ENCODE data around the gene ZNF718.
"Not testable (repeated sequence)": the region's sequence is repeated elsewhere in the genome, so short reads cannot be mapped to it uniquely, and the experiment has no call there.

ZNF718 gene

DNA sequence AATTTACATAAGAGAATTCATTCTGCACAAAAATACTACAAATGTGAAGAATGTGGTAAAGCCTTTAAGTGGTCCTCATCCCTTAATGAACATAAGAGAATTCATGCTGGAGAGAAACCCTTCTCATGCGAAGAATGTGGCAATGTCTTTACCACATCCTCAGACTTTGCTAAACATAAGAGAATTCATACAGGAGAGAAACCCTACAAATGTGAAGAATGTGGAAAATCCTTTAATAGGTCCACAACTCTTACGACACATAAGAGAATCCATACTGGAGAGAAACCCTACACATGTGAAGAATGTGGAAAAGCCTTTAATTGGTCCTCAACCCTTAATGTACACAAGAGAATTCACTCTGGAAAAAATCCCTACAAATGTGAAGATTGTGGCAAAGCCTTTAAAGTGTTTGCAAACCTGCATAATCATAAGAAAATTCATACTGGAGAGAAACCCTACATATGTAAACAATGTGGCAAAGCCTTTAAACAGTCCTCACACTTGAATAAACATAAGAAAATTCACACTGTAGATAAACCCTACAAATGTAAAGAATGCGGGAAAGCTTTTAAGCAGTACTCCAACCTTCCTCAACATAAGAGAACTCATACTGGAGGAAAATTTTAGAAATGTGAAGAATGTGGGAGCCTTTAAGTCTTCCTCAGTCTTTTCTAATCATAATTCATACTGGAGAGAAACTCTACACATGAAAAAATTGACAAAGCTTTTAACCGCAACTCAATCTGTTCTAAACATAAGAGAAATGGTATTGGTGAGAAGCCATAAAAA is 37.4 kb downstream of the ZNF718 start:
- no peak for DNase-seq

DNA sequence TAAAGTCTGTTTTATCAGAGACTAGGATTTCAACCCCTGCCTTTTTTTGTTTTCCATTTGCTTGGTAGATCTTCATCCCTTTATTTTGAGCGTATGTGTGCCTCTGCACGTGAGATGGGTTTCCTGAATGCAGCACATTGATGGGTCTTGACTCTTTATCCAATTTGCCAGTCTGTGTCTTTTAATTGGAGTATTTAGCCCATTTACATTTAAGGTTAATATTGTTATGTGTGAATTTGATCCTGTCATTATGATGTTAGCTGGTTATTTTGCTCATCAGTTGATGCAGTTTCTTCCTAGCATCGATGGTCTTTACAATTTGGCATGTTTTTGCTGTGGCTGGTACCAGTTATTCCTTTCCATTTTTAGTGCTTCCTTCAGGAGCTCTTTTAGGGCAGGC is 45.3 kb downstream of the ZNF718 start:
- DNase-seq = not testable (repeated sequence)

DNA sequence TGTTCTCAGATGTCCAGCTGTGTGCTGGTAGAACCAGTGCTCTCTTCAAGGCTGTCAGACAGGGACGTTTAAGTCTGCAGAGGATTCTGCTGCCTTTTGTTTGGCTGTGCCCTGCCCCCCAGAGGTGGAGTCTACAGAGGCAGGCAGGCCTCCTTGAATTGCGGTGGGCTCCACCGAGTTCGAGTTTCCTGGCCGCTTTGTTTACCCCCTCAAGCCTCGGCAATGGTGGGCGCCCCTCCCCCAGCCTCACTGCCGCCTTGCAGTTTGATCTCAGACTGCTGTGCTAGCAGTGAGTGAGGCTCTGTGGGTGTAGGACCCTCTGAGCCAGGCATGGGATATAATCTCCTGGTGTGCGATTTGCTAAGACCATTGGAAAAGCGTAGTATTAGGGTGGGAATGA is 47.0 kb downstream of the ZNF718 start:
- not testable (repeated sequence) for DNase-seq

DNA sequence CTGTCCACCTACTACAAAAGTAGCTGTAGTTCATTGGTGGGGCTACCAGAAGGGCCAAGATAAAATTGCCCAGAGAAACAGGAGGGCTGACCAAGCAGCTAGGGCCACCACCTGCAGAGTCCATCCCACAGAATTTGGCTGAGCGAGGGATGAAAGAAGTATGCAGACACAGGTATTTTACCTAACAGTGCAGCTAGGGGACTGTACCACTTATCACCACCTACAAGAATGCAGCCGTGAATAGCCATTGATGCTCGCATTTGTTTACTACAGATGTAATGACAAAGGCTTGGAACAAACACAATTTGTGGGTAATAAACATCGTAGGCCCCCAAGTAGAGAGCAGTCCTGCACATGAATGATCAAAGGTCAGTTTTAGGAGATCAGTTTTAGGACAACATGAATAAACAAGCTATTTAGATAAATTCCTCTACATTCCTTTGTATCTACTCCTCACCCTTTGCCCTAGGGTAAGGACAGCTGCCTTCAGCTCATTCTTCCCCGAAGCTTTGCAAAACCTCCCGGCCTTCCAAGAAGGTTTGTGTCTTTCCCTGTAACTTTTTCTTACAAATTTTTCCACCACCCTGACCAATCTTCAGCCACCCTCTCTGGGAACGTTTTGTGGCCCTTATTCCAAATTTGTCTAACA is 49.5 kb downstream of the ZNF718 start:
- no peak for DNase-seq

DNA sequence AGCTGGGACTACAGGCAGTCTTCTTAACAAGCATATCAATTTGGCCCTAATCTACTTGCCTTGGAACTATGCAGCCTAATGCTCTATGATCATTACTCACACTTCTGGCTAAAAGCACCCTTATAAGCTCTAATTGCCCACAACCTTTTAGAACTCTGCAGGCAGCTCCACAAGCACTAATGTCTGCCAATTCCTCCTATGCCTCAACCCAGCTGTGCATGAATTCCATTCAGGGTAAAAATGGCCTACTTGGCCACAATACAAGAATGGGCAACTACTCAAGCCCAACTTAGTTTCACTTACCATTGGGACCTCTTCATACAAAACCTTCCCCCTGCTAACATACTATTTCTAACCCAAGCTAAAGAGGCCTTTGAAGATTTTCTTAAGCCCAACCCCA is 51.7 kb downstream of the ZNF718 start:
- DNase-seq = no peak

DNA sequence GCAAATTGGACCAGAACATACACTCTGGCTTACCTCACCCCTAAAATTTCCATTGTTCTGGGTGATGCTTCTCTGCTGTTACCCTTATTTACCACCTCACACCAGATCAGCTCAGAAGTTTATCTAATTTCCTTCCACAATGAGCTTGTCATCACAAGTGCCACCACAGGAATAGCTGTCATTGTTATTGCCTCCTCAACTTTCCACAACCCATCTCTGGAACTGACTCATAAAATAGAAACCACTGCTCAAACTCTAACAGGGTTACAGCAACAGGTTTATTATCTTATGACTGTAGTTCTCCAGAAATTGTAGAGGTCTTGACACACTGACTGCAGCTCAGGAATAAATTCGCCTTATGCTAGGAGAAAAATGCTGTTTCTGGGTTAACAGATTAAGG is 52.7 kb downstream of the ZNF718 start:
- no peak for DNase-seq

DNA sequence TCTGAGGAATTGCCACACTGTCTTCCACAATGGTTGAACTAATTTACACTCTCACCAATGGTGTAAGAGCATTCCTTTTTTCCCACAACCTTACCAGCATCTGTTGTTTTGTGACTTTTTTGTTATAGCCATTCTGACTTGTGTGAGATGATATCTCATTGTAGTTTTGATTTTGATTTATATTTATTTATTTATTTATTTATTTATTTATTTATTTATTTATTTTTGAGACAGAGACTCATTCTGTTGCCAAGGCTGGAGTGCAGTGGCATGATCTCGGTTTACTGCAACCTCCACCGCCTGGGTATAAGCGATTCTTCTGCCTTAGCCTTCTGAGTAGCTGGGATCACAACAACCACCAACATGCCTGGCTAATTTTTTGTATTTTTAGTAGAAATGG is 57.9 kb downstream of the ZNF718 start:
- not testable (repeated sequence) for DNase-seq

DNA sequence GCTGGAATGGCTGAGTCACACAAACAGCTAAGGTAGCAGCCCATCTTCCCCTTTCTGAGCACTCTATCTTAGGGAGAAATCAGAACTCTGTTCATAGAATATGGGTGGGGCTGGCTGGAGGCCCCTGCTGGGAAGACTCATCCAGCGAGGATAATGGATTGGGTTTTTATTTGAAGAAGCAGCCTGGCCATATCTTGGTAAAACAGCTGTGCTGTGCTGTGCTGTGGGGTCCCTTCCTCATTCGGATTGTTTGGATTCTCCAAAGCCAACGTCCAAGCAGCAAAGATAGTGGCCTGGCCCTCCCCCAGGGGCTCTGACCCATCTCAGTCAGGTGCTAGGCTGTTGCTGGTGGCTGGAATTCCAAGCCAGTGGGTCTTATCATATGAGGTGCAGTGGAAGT is 63.8 kb downstream of the ZNF718 start:
- DNase-seq = no peak

DNA sequence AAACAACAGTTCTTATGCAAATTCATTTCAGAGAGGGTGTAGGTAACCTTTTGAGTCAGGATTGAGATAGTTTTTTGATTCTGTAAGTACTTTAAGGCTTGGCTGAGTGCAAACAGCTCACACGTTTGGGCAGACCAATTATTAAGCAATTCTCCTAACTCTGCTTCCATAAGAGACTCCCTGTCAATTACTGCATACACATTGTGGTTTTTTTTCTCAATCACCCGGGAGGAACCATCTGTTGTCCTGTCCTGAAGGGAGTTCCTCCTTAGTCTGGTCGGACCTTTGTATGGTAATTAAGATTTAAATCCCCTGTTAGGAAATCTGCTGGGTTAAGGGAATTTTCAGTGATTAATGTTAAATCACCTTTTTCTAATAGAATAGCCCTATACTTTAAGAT is 70.9 kb downstream of the ZNF718 start:
- DNase-seq = not testable (repeated sequence)

DNA sequence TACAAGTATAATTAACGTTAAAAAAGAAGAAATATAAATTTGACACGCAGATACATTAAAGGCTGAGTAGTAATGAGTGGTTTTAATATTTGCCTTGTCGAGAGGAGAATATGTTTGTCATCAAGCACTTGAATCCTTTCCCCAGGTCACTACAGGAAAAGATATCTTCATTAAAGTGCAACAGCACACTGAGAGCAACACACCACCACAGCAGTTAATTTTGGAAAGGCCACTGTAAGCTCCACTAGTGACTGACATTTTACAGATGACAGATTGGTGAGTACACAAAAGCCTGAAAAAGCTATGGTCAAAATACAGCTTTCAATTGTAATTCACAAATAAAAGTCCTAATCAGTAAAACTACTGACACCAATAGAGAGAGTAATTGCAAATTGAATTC is 76.6 kb downstream of the ZNF718 start:
- DNase-seq = no peak

DNA sequence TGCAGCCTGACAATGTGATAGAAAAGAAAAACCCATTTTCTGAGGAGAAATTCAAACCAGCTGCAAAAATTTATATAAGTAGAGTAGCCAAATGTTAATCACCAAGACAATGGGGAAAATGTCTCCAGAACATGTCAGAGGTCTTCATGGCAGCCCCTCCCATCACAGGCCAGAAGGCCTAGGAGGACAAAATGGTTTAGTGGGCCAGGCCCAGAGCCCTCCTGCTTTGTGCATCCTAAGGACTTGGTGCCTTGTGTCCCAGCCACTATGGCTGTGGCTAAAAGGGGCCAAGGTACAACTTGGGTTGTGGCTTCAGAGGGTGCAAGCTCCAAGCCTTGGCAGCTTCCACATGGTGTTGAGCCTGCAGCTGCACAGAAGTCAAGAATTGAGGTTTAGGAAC is 78.5 kb downstream of the ZNF718 start:
- DNase-seq = not testable (repeated sequence)

DNA sequence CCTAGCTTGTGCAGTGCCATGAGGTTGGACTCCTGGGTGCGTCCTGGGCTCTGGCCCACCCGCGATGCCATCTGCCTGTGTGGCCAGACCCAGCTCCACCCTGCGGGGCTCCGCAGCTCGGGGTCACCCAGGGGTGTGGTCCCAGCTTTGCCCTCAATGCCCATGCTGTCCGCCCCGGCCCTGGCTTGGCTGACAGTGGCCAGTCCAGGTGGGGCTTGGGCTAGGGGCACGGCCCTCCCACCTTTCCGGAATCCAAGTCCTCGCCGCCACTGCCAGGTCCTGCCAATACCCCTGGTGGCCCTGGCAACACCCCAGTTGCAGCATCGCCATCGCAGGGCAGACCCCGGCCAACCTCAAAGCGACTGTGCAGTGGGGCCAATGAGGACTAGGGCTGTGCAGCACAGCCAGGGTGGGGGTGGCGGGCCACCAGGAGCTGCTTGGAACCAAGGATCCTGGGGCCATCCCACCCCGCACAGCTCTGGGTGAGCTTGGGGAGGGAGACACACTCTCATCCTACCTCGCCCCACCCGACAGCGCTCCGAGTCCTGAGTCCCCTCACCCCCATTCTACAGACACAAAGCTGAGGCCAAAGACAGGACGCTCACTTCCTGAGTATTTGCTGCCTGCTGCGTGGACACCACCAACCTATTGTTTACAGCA is 80.9 kb downstream of the ZNF718 start:
- no peak for DNase-seq

DNA sequence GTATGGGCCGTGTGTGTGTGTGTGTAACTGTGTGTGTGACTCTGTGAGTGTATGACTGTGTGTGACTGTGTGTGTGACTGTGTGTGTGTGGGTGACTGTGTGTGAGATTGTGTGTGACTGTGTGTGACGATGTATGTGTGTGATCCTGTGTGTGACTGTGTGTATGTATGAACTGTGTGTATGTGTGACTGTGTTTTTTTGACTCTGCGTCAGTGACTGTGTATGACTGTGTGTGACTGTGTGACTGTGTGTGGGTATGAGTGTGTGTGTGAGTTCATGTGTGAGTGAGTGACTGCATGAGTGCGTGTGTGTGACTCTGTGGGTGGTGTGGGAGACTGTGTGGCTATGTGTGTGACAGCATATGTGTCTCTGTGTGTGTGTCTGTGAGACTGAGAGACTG is 81.8 kb downstream of the ZNF718 start:
- DNase-seq = no peak

DNA sequence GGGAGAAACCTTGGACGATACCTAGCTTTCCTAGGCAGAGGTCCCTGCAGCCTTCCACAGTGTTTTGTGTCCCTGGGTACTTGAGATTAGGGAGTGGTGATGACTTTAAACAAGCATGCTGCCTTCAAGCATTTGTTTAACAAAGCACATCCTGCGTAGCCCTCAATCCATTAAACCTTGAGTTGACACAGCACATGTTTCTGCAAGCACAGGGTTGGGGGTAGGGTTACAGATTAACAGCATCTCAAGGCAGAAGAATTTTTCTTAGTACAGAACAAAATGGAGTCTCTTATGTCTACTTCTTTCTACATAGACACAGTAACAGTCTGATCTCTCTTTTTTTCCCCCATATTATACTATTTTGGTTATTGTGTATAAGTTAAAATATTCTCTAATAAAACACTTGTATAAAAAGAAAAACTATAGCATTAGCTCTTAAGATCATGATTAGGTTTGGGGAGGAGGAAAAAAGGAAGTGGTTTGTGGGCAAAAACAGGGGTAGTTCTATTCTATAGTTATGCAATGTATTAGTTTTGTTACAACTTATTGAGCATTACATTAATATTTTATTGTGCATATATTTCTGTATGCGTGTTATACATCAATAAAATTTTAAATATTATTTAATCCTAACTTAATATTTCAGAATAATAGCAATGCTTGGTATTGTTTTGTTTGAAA is 84.3 kb downstream of the ZNF718 start:
- not testable (repeated sequence) for DNase-seq

DNA sequence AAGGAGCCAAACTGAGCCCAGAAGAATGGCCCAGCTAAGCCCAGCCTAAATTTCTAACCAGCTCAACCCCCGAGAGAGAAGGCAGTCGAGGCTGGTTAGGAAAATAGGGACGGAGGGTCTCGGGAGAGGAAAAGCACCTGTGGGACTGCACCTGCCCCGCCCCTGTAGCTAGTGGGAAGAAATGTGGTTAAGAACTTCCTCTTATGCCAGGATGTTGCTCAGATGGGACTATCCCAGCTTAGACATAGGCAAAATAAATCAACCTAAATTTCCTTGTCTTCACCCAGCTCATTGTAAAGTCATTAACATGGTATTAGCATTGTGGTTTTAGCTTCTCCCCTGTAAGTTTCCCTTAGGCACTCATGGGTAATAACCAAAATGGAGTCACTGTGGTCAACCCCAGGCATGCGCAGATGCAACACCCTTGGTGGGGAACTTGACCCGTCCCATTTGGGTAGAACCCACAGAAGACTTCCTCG is 86.8 kb downstream of the ZNF718 start:
- DNase-seq = peak; percentile 12 to 19

DNA sequence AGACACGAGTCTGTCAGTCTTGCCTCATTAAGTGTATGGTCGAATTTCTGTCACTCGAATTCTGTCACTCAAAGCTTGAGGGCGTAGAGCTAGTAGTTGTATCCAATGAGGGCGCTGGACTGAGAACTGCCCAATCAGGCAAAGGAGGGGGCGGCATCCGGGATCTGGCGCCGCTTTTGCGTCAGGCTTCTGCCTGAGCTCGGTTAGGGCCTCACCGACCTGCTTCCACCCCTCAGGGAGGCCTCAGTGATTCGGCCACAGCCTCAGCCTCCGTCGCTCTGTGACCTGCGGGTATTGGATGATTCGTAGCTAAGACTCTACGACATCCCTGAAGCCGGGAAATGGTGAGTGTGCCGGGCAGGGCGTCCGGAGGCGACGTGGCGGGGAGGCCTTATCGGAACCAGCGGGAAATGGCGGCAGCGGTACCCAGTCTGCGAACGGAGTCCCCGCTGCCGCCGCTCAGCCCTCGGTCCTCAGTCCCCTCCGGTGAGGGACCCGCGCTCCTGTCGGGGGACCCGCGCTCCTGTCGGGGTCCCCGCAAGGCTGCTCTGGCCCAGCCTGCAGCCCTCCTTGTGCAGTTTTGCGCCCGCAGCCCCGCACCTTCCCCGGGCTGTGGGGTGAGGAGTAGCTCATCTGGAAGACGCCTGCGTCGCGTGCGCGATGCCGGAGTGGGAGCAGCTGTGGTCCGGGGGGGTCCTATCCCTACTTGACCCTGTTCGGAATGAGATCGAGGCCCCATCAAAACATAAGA is 88.3 kb downstream of the ZNF718 start:
- no peak for DNase-seq

DNA sequence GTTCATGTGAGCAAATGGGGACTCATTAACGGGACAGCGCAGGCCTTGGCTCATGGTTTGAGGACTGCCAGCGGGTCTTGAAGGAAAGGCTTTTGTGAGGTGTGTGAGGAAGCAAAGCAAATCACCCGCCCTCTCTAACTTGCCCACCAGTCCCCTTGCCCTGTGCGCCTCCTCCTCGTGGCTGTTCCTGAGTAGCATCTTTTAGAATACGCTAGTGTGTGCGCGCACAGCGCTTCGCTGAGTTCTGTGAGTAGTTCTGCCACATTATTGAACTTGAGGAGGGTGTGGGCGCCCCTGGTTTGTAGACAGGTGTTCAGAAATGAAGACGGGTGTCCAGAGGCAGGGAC is 88.9 kb downstream of the ZNF718 start:
- DNase-seq = not testable (repeated sequence)

Data from activated CD4-positive, alpha-beta T cell treated with anti-CD3 and anti-CD28 coated beads, Interleukin-2, amount 50 U/mL, for 48 hours (primary cell).